Liver (tissue), 9 donors: Measurements from ENCODE around the gene GXYLT2. TPM values are rescaled to one million over a fixed set of nuclear protein-coding genes. Genes with fewer than 3 reads are reported as not detected.

ENCODE experiments used
- DNase-seq: peaks from one replicate; pipeline ENCODE4 v3.0.0-alpha.2; 2017; ENCODE audit warnings: low spot score
- H3K27ac ChIP-seq, 2 donors: one replicate each; pipeline ENCODE4 v1.7.0; 2013; ENCODE audit warnings: inconsistent platforms in 2 of 2, low read length in 2 of 2, control low read depth in 1 of 2, low read depth in 1 of 2, mild to moderate bottlenecking in 1 of 2
- H3K27me3 ChIP-seq, 4 donors: one replicate each; pipeline versions ENCODE4 v1.6.1 to v1.7.0; 2013; ENCODE audit warnings: low read length in 3 of 4, inconsistent platforms in 1 of 4, mild to moderate bottlenecking in 1 of 4, moderate library complexity in 1 of 4; ENCODE audit not compliant: control insufficient read depth in 4 of 4, insufficient read depth in 4 of 4
- H3K36me3 ChIP-seq, 4 donors: one replicate each; pipeline versions ENCODE4 v1.6.1 to v1.7.0; 2013; ENCODE audit warnings: low read length in 3 of 4, mild to moderate bottlenecking in 3 of 4, low read depth in 1 of 4, moderate library complexity in 1 of 4; ENCODE audit not compliant: control insufficient read depth in 4 of 4, insufficient read depth in 3 of 4
- H3K4me1 ChIP-seq, 4 donors: one replicate each; pipeline versions ENCODE4 v1.6.1 to v1.7.0; 2013; ENCODE audit warnings: low read length in 3 of 4, mild to moderate bottlenecking in 3 of 4, moderate library complexity in 1 of 4; ENCODE audit not compliant: control insufficient read depth in 4 of 4, insufficient read depth in 4 of 4
- H3K4me3 ChIP-seq, 3 donors: one replicate each; pipeline versions ENCODE4 v1.6.1 to v1.7.0; 2013; ENCODE audit warnings: low read length in 3 of 3, control low read depth in 1 of 3, low read depth in 1 of 3, mild to moderate bottlenecking in 1 of 3
- H3K9ac ChIP-seq, 2 donors: one replicate each; pipeline ENCODE4 v1.7.0; 2013; ENCODE audit warnings: low read length in 2 of 2, mild to moderate bottlenecking in 2 of 2, moderate library complexity in 2 of 2, control low read depth in 1 of 2, low read depth in 1 of 2
- H3K9me3 ChIP-seq, 4 donors: one replicate each; pipeline versions ENCODE4 v1.6.1 to v1.7.0; 2013; ENCODE audit warnings: low read length in 3 of 4; ENCODE audit not compliant: control insufficient read depth in 4 of 4
- ATF3 ChIP-seq: IDR thresholded peaks from 2 replicates; pipeline ENCODE4 v1.6.1; 2016; ENCODE audit warnings: antibody characterized with exemption
- CTCF ChIP-seq: fragments of 150-350 bp; IDR thresholded peaks from 2 replicates; pipeline ENCODE4 v1.5.1; 2017; ENCODE audit warnings: improper control_type of control experiment, low read depth, low read length; ENCODE audit not compliant: missing input control
- EGR1 ChIP-seq, 2 donors: IDR thresholded peaks; 2 replicates each; pipeline ENCODE4 v1.6.1; 2016 to 2018; ENCODE audit warnings: antibody characterized with exemption in 2 of 2, low read depth in 2 of 2
- FOXA2 ChIP-seq: IDR thresholded peaks from 2 replicates; pipeline ENCODE4 v1.6.1; 2016; ENCODE audit warnings: antibody characterized with exemption
- GABPA ChIP-seq, 2 donors: IDR thresholded peaks in 1 of 2; conservative IDR thresholded peaks in 1 of 2; 2 replicates each; pipeline ENCODE4 v1.6.1; 2016; ENCODE audit warnings: antibody characterized with exemption in 2 of 2, mild to moderate bottlenecking in 1 of 2, moderate library complexity in 1 of 2
- HNF4A ChIP-seq, 2 donors: conservative IDR thresholded peaks; 2 replicates each; pipeline ENCODE4 v1.6.1; 2016; ENCODE audit warnings: antibody characterized with exemption in 2 of 2, mild to moderate bottlenecking in 2 of 2
- HNF4G ChIP-seq: IDR thresholded peaks from 2 replicates; pipeline ENCODE4 v1.6.1; 2016; ENCODE audit warnings: antibody characterized with exemption
- JUND ChIP-seq, 2 donors: IDR thresholded peaks; 2 replicates each; pipeline ENCODE4 v1.6.1; 2016; ENCODE audit warnings: antibody characterized with exemption in 2 of 2
- RAD21 ChIP-seq, 2 donors: IDR thresholded peaks; 2 replicates each; pipeline ENCODE4 v1.6.1; 2016; ENCODE audit warnings: antibody characterized with exemption in 2 of 2, mild to moderate bottlenecking in 2 of 2
- REST ChIP-seq: IDR thresholded peaks from 2 replicates; pipeline ENCODE4 v1.6.1; 2016; ENCODE audit warnings: antibody characterized with exemption, mild to moderate bottlenecking
- YY1 ChIP-seq: IDR thresholded peaks from 2 replicates; pipeline ENCODE4 v1.6.1; 2016; ENCODE audit warnings: antibody characterized with exemption, mild to moderate bottlenecking
- ZBTB33 ChIP-seq: IDR thresholded peaks from 2 replicates; pipeline ENCODE4 v1.6.1; 2016; ENCODE audit warnings: antibody characterized with exemption
- WGBS: extraction: QIAGEN DNeasy Blood & Tissue Kit; methylation state at CpG from one replicate; pipeline ENCODE4 v1.1.7; 2013; 5-methylcytosine and 5-hydroxymethylcytosine counted together
- polyA plus RNA-seq, 2 donors: library from polyadenylated mRNA; stranded (reverse) in 1 of 2; unstranded in 1 of 2; fragments of 200-250 nt in 1 of 2; fragments of >200 nt in 1 of 2; fragmentation: Nextera tagmentation in 1 of 2; extraction: Ambion mirVana in 1 of 2; gene quantifications; one replicate each; pipeline versions ENCODE4 v1.2.1 to v1.2.3, GENCODE V29; 2013 to 2015
- total RNA-seq, 2 donors: library from RNA; depleted of rRNA; stranded (reverse); fragments of >200 nt; gene quantifications; one replicate each; pipeline ENCODE4 v1.2.3, GENCODE V29; 2014
- donor health status: healthy.
- donor health status: healthy.
- donor health status: healthy.
- donor health status: healthy.
- donor health status: healthy.

The GXYLT2 gene
- total and polyA plus RNA-seq, 4 donors: 0.06 to 0.98 (median 0.10) TPM

- TF ChIP-seq REST (no peak), EGR1 (IDR thresholded peaks at IDR 0.05; ENCODE audit: low read depth in 2 of 2) (no peak), GABPA (IDR thresholded peaks at IDR 0.05 in 1 of 2, conservative IDR thresholded peaks at IDR 0.05 in 1 of 2) (no peak), ATF3 (no peak), JUND (IDR thresholded peaks at IDR 0.05) (no peak)
These were observed 130.5 kb downstream of the GXYLT2 start (continued) for GRCh38 chr3:73018298-73018697.

GRCh38 chr3:73018790-73019441 is 131.1 kb downstream of the GXYLT2 start:
- no peaks in the 10 kb centered on the region for H3K9me3 ChIP-seq
- no peak overlapping the region for H3K4me3 ChIP-seq
- WGBS: 82% methylated on average over 5 of the region's 5 CpGs
- TF ChIP-seq ZBTB33 (no peak), JUND (IDR thresholded peaks at IDR 0.05) (no peak)
- peaks cover 5 to 16% (median 5%) of the 10 kb centered on the region in 4 donors for H3K4me1 ChIP-seq
- H3K9ac ChIP-seq: no peak overlapping the region
- DNase-seq: no peak
- H3K27me3 ChIP-seq: no peaks in the 10 kb centered on the region
- H3K36me3 ChIP-seq: peaks cover 0 to 2% (median 0%) of the 10 kb centered on the region in 4 donors
- H3K27ac ChIP-seq: no peak overlapping the region

GRCh38 chr3:73021301-73021835 is 133.5 kb downstream of the GXYLT2 start:
- H3K36me3 ChIP-seq: peaks cover 0 to 2% (median 0%) of the 10 kb centered on the region in 4 donors
- no peak overlapping the region for H3K27ac ChIP-seq
- no peak overlapping the region for H3K9ac ChIP-seq
- TF ChIP-seq GABPA (IDR thresholded peaks at IDR 0.05 in 1 of 2, conservative IDR thresholded peaks at IDR 0.05 in 1 of 2) (no peak), RAD21 (IDR thresholded peaks at IDR 0.05) (no peak), HNF4G (no peak), FOXA2 (no peak), HNF4A (conservative IDR thresholded peaks at IDR 0.05) (peak in 1 of 2 donors; percentile 22), CTCF (no peak), YY1 (no peak)
- H3K9me3 ChIP-seq: no peaks in the 10 kb centered on the region
- H3K4me3 ChIP-seq: no peak overlapping the region
- DNase-seq: no peak
- H3K27me3 ChIP-seq: no peaks in the 10 kb centered on the region
- peaks cover 3 to 22% (median 10%) of the 10 kb centered on the region in 4 donors for H3K4me1 ChIP-seq
- WGBS: 38% methylated on average over 4 of the region's 4 CpGs
